Tibial nerve (tissue), 4 donors: Measurements from ENCODE around the gene STARD13.

Source experiments
- EP300 ChIP-seq, 2 donors: sonication (generic); formaldehyde crosslinking; IDR thresholded peaks; one replicate each; pipeline ENCODE4 v1.6.1; 2017; ENCODE audit warnings: antibody characterized with exemption in 2 of 2, mild to moderate bottlenecking in 1 of 2
- POLR2A ChIP-seq, 2 donors: fragments of 450-650 bp; IDR thresholded peaks; one replicate each; pipeline ENCODE4 v1.6.1; 2017; ENCODE audit warnings: antibody characterized with exemption in 2 of 2, mild to moderate bottlenecking in 2 of 2, moderate library complexity in 2 of 2
- TF ChIP-seq, protein P1 (sequence below), 5 experiments: fragments of 200-600 bp in 3 of 5; fragments of 450-650 bp in 2 of 5; sonication (generic) in 3 of 5; IDR thresholded peaks; one replicate each; pipeline ENCODE4 v1.5.1; 2016 to 2019; ENCODE audit warnings: antibody characterized with exemption in 5 of 5, mild to moderate bottlenecking in 3 of 5, moderate library complexity in 2 of 5

DNA sequence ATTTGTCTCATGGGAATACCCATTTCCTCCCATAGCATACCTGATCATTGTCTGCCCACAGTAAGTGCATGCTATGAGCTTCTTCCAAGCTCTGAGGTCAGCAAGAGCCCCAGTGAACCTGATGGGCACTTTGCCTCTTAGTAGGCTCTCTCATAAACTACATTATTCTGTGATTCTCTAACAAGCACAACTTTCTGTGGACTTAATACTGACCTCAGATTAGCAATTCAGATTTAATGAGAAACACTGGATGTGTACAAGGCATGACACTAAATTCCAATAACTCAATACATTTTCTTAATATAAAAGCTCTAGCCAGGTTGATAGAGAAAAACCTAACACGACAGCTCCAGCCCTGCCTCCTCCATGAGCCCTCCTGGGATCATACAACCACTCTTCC, 23.3 kb upstream of the STARD13 start:
- TF ChIP-seq, protein P1, sequence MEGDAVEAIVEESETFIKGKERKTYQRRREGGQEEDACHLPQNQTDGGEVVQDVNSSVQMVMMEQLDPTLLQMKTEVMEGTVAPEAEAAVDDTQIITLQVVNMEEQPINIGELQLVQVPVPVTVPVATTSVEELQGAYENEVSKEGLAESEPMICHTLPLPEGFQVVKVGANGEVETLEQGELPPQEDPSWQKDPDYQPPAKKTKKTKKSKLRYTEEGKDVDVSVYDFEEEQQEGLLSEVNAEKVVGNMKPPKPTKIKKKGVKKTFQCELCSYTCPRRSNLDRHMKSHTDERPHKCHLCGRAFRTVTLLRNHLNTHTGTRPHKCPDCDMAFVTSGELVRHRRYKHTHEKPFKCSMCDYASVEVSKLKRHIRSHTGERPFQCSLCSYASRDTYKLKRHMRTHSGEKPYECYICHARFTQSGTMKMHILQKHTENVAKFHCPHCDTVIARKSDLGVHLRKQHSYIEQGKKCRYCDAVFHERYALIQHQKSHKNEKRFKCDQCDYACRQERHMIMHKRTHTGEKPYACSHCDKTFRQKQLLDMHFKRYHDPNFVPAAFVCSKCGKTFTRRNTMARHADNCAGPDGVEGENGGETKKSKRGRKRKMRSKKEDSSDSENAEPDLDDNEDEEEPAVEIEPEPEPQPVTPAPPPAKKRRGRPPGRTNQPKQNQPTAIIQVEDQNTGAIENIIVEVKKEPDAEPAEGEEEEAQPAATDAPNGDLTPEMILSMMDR (IDR thresholded peaks at IDR 0.05), result no peak
- no peak for TF ChIP-seq EP300 (IDR thresholded peaks at IDR 0.05)
- TF ChIP-seq POLR2A (IDR thresholded peaks at IDR 0.05), result no peak
